Measurements from ENCODE around the gene ZNF346.

DNA sequence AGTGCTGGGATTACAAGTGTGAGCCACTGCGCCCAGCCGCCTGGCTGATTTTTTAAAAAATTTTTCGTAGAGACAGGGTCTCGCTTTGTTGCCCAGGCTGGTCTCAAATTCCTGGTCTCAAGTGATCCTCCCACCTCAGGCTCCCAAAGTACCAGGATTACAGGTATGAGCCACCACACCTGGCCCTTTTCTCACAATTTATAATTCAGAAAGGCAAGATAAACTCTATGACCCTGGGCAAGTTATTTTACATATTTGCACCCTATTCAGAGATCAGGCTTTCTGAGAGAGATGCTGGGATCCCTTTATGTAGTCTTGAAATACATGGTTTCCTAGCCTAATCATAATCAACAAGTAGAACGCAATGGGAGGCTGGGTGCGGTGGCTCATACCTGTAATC is 20.6 kb downstream of the ZNF346 start:
- TF ChIP-seq, protein P1, sequence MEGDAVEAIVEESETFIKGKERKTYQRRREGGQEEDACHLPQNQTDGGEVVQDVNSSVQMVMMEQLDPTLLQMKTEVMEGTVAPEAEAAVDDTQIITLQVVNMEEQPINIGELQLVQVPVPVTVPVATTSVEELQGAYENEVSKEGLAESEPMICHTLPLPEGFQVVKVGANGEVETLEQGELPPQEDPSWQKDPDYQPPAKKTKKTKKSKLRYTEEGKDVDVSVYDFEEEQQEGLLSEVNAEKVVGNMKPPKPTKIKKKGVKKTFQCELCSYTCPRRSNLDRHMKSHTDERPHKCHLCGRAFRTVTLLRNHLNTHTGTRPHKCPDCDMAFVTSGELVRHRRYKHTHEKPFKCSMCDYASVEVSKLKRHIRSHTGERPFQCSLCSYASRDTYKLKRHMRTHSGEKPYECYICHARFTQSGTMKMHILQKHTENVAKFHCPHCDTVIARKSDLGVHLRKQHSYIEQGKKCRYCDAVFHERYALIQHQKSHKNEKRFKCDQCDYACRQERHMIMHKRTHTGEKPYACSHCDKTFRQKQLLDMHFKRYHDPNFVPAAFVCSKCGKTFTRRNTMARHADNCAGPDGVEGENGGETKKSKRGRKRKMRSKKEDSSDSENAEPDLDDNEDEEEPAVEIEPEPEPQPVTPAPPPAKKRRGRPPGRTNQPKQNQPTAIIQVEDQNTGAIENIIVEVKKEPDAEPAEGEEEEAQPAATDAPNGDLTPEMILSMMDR (tag by site-specific recombination; IDR thresholded peaks at IDR 0.05), result no peak
- TF ChIP-seq ZNF350 (tag by site-specific recombination; IDR thresholded peaks at IDR 0.05) (no peak), ZNF175 (tag by site-specific recombination; IDR thresholded peaks at IDR 0.05) (no peak), ZNF777 (tag by site-specific recombination; IDR thresholded peaks at IDR 0.05; ENCODE audit: borderline replicate concordance) (no peak), ZBTB1 (tag by site-specific recombination; IDR thresholded peaks at IDR 0.05) (no peak), ZNF24 (tag by site-specific recombination; IDR thresholded peaks at IDR 0.05) (no peak), ZNF629 (tag by site-specific recombination; IDR thresholded peaks at IDR 0.05) (no peak), ZNF112 (tag by site-specific recombination; IDR thresholded peaks at IDR 0.05) (no peak), BCL11A (tag by site-specific recombination; IDR thresholded peaks at IDR 0.05; ENCODE audit: low read depth) (no peak), MZF1 (tag by site-specific recombination; IDR thresholded peaks at IDR 0.05; ENCODE audit: borderline replicate concordance) (no peak), ZXDB (tag by site-specific recombination; IDR thresholded peaks at IDR 0.05) (no peak)
- TF ChIP-seq, protein P2, sequence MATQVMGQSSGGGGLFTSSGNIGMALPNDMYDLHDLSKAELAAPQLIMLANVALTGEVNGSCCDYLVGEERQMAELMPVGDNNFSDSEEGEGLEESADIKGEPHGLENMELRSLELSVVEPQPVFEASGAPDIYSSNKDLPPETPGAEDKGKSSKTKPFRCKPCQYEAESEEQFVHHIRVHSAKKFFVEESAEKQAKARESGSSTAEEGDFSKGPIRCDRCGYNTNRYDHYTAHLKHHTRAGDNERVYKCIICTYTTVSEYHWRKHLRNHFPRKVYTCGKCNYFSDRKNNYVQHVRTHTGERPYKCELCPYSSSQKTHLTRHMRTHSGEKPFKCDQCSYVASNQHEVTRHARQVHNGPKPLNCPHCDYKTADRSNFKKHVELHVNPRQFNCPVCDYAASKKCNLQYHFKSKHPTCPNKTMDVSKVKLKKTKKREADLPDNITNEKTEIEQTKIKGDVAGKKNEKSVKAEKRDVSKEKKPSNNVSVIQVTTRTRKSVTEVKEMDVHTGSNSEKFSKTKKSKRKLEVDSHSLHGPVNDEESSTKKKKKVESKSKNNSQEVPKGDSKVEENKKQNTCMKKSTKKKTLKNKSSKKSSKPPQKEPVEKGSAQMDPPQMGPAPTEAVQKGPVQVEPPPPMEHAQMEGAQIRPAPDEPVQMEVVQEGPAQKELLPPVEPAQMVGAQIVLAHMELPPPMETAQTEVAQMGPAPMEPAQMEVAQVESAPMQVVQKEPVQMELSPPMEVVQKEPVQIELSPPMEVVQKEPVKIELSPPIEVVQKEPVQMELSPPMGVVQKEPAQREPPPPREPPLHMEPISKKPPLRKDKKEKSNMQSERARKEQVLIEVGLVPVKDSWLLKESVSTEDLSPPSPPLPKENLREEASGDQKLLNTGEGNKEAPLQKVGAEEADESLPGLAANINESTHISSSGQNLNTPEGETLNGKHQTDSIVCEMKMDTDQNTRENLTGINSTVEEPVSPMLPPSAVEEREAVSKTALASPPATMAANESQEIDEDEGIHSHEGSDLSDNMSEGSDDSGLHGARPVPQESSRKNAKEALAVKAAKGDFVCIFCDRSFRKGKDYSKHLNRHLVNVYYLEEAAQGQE (tag by site-specific recombination; IDR thresholded peaks at IDR 0.05), result no peak
- TF ChIP-seq, protein P3, sequence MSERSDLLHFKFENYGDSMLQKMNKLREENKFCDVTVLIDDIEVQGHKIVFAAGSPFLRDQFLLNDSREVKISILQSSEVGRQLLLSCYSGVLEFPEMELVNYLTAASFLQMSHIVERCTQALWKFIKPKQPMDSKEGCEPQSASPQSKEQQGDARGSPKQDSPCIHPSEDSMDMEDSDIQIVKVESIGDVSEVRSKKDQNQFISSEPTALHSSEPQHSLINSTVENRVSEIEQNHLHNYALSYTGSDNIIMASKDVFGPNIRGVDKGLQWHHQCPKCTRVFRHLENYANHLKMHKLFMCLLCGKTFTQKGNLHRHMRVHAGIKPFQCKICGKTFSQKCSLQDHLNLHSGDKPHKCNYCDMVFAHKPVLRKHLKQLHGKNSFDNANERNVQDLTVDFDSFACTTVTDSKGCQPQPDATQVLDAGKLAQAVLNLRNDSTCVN (tag by site-specific recombination; optimal IDR thresholded peaks at IDR 0.05), result no peak

All from HEK293 (cell line).